ENCODE data around the gene MNT. TPM values are rescaled to one million over a fixed set of nuclear protein-coding genes. Genes with fewer than 3 reads are reported as not detected.

MNT gene
- total and polyA plus RNA-seq, 9 of the 15 experiments (the other 6 are each of a cell fraction or from before 2014, with no cell fraction given) = 0.18 to 23.8 (median 5.3) TPM

GRCh38 chr17:2371183-2372130 lies 29.4 kb downstream of the MNT start:
- Histone ChIP-seq H3K79me2 (ENCODE audit: control insufficient read depth, insufficient read depth, low read length) (no peaks in the 10 kb centered on the region), H4K20me1 (replicated peaks; ENCODE audit: control insufficient read depth, insufficient read depth, low read length) (no peaks in the 10 kb centered on the region), H3K36me3 (ENCODE audit: control insufficient read depth, insufficient read depth, low read length) (no peaks in the 10 kb centered on the region), H3K9me1 (ENCODE audit: control insufficient read depth, insufficient read depth, low read length) (no peaks in the 10 kb centered on the region), H3K9me3 (replicated peaks; ENCODE audit: control insufficient read depth, insufficient read depth, low read depth, low read length) (no peaks in the 10 kb centered on the region), H2AFZ (ENCODE audit: low read depth, low read length) (no peak overlapping the region), H3K4me2 (ENCODE audit: insufficient read depth, low read length) (no peak overlapping the region), H3K27me3 (ENCODE audit: control insufficient read depth in 2 of 2, insufficient read depth in 2 of 2, low read length in 2 of 2) (no peaks in the 10 kb centered on the region), H3K4me1 (replicated peaks in 1 of 2; ENCODE audit: control insufficient read depth in 2 of 2, insufficient read depth in 2 of 2, low read length in 2 of 2) (peaks cover 0 to 13% of the 10 kb centered on the region in 2 experiments; a peak in 2 of 5 replicates), H3K4me3 (no peak overlapping the region), H3K27ac (ENCODE audit: extremely low read depth, low read depth, low read length) (no peak overlapping the region), H3K9ac (ENCODE audit: insufficient read depth in 1 of 2, low read depth in 2 of 2, low read length in 2 of 2) (peak overlapping the region in 1 of 2 experiments; percentile 5; a peak in 1 of 4 replicates)
- DNase-seq (ENCODE audit: extremely low read depth in 1 of 4, low spot score in 3 of 4) = no peak
- in situ Hi-C loops (cut with MboI) = no loop called here
- CTCF ChIA-PET (ENCODE audit: low intra/inter-chr PET ratio) = no interaction called here
- BruUV-seq (replicated peaks) = no TSS peak
- 79% methylated on average over 20 of the region's 30 CpGs for WGBS (ENCODE audit: insufficient coverage, low coverage, missing lambda C conversion rate)
- intact Hi-C loops (cut with micrococcal nuclease) = no loop called here
- ATAC-seq = no peak
- POLR2A ChIA-PET = interaction anchor here (0.7 to 2.2 kb wide), 3 partner anchors 11 to 808 kb away, joined by 3 to 8 read pairs (median 4); no protein-coding TSS in a partner anchor
- no peak for FAIRE-seq
- TF ChIP-seq BRCA1 (IDR thresholded peaks at IDR 0.05) = no peak
- TF ChIP-seq BRCA1 (CRISPR knock-in tag; IDR thresholded peaks at IDR 0.05) = no peak
- no peak for TF ChIP-seq FOXA1 (IDR thresholded peaks at IDR 0.05; ENCODE audit: borderline replicate concordance)
- no peak for TF ChIP-seq ARID3A (IDR thresholded peaks at IDR 0.05; ENCODE audit: borderline replicate concordance, low read depth, low read length)
- no peak for TF ChIP-seq ZMIZ1 (IDR thresholded peaks at IDR 0.05; ENCODE audit: low read depth in 2 of 2, low read length in 2 of 2)
- TF ChIP-seq ZNF507 (tag; conservative IDR thresholded peaks at IDR 0.05) = no peak
- TF ChIP-seq CSDE1 (IDR thresholded peaks at IDR 0.05) = no peak
- no peak for TF ChIP-seq KLF13 (tag; IDR thresholded peaks at IDR 0.05; ENCODE audit: borderline replicate concordance, low read depth)
- no peak for TF ChIP-seq EWSR1 (IDR thresholded peaks at IDR 0.05; ENCODE audit: borderline replicate concordance, low read depth, partially characterized antibody)
- TF ChIP-seq ILF3 (IDR thresholded peaks at IDR 0.05; ENCODE audit: borderline replicate concordance) = no peak
- TF ChIP-seq VEZF1 (CRISPR knock-in tag; IDR thresholded peaks at IDR 0.05) = no peak
- TF ChIP-seq ZNF699 (CRISPR knock-in tag; IDR thresholded peaks at IDR 0.05; ENCODE audit: insufficient replicate concordance) = no peak
- TF ChIP-seq BCOR (IDR thresholded peaks at IDR 0.05) = peak; percentile 40; the same call in 1 of the 2 replicates
- no peak for TF ChIP-seq WHSC1 (IDR thresholded peaks at IDR 0.05; ENCODE audit: low read length)
- no peak for TF ChIP-seq ZNF23 (CRISPR knock-in tag; IDR thresholded peaks at IDR 0.05)

All from K562 (cell line).